Measurements from ENCODE around the gene CDKN1C. TPM values are rescaled to one million over a fixed set of nuclear protein-coding genes. Genes with fewer than 3 reads are reported as not detected.

Gene CDKN1C
- total RNA-seq, 1 experiment from 2014 or later = 15.4 TPM

GRCh38 chr11:2910401-2910955, 24.9 kb upstream of the CDKN1C start:
- H4K8ac ChIP-seq (replicated peaks; ENCODE audit: insufficient read length, low read depth, low read length) = no peak overlapping the region
- Mint-ChIP-seq H3K27ac (peak overlapping the region in 2 of 3 experiments; percentile 50 to 79; a peak in 3 of 7 replicates), H3K4me3 (no peak overlapping the region), H3K36me3 (ENCODE audit: insufficient read depth in 1 of 3, low read depth in 3 of 3) (peaks cover 6 to 12% (median 10%) of the 10 kb centered on the region in 3 experiments), H3K27me3 (ENCODE audit: low read depth) (peaks cover 11% of the 10 kb centered on the region), H3K4me1 (peaks cover 10% of the 10 kb centered on the region in 2 experiments; a peak in 3 of 4 replicates), H3K9me3 (peaks cover 4 to 13% of the 10 kb centered on the region in 2 experiments; a peak in 4 of 5 replicates)
- no peak overlapping the region for H3K18ac ChIP-seq (ENCODE audit: insufficient read length, low read depth, low read length)
- no peak overlapping the region for H3T11ph ChIP-seq (ENCODE audit: low read length)
- no peak overlapping the region for H3K27ac ChIP-seq (ENCODE audit: insufficient read length, low read depth, low read length)
- H3K27me3 ChIP-seq (ENCODE audit: insufficient read depth, low read length) = no peaks in the 10 kb centered on the region
- no peak overlapping the region for H3K23ac ChIP-seq (ENCODE audit: insufficient read length, low read depth, low read length)
- WGBS (ENCODE audit: extremely low coverage, insufficient read length, low lambda C conversion rate) = no CpG with 5 or more reads among the region's 13 CpGs
- H4K5ac ChIP-seq (ENCODE audit: insufficient read length, low read depth, low read length) = no peak overlapping the region
- H2BK20ac ChIP-seq (ENCODE audit: low read depth, low read length, poor library complexity, severe bottlenecking) = no peak overlapping the region
- no peak for TF ChIP-seq CTCF (conservative IDR thresholded peaks at IDR 0.05)
- H3K79me2 ChIP-seq (ENCODE audit: insufficient read depth, low read length) = no peaks in the 10 kb centered on the region
- H3K4me1 ChIP-seq (ENCODE audit: insufficient read depth, low read length) = no peaks in the 10 kb centered on the region
- no peak for DNase-seq
- no peak overlapping the region for H2BK5ac ChIP-seq (ENCODE audit: insufficient read length, low read length)
- H3K14ac ChIP-seq (ENCODE audit: insufficient read depth, low read length) = no peak overlapping the region
- H2AK5ac ChIP-seq (ENCODE audit: insufficient read length, low read length) = no peak overlapping the region
- no peak overlapping the region for H2AFZ ChIP-seq (ENCODE audit: low read length)
- no peak overlapping the region for H3K56ac ChIP-seq (ENCODE audit: insufficient read length, low read depth, low read length)
- no peak overlapping the region for H2BK120ac ChIP-seq (ENCODE audit: low read depth, low read length, poor library complexity, severe bottlenecking)
- H3K23me2 ChIP-seq (ENCODE audit: insufficient read length, low read depth, low read length, poor library complexity, severe bottlenecking) = no peaks in the 10 kb centered on the region
- peaks cover 2% of the 10 kb centered on the region for H4K20me1 ChIP-seq (ENCODE audit: control insufficient read depth, insufficient read depth, insufficient read length)
- no peaks in the 10 kb centered on the region for H3K9me3 ChIP-seq (ENCODE audit: control insufficient read depth, low read depth, low read length)
- H2BK12ac ChIP-seq (ENCODE audit: insufficient read length, low read depth, low read length) = no peak overlapping the region
- no peak overlapping the region for H4K91ac ChIP-seq (ENCODE audit: insufficient read length, low read depth, low read length)
- no peak overlapping the region for H3K4me2 ChIP-seq (ENCODE audit: insufficient read depth, insufficient read length, low read length)
- H3K9ac ChIP-seq (ENCODE audit: extremely low read depth, insufficient read length, low read length) = no peak overlapping the region
- H3K4ac ChIP-seq (ENCODE audit: low read depth, low read length) = no peak overlapping the region
- H2BK15ac ChIP-seq (ENCODE audit: low read depth, low read length) = no peak overlapping the region
- no peaks in the 10 kb centered on the region for H3K79me1 ChIP-seq (ENCODE audit: insufficient read depth, low read depth, low read length, poor library complexity, severe bottlenecking)
